ENCODE results near the gene PCNX1.

Gene PCNX1

DNA sequence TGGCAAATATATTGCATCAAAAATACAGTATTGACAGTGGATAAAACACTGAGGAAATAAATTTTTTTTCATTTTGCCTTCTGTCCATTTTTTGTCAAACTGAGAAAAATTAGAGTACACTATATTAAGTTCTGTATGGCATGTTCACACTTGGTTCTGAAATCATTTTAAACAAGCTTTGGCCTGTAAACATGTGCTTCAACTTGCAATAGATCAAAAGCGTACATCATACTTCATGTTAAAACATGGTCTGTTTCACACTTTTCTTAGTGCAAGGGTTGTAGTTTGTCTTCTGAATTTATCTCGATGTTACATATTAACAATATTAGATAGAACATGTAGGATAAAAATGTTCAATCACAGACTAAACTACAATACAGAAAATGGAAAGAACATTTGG is 208.0 kb downstream of the PCNX1 start:
- Histone ChIP-seq H3K9me3 (ENCODE audit: insufficient read depth, low read length) (no peaks in the 10 kb centered on the region), H4K20me1 (ENCODE audit: low read depth, low read length) (no peaks in the 10 kb centered on the region), H2AFZ (ENCODE audit: low read depth, low read length, severe bottlenecking) (no peak overlapping the region), H3K79me2 (ENCODE audit: insufficient read depth, low read length) (no peaks in the 10 kb centered on the region), H3K9ac (ENCODE audit: low read length) (peak overlapping the region; percentile 45; the same call in 1 of the 2 replicates), H3K36me3 (ENCODE audit: low read length) (peaks cover 10% of the 10 kb centered on the region; the same call in 1 of the 2 replicates), H3K27ac (ENCODE audit: low read depth, low read length) (peak overlapping the region; percentile 98), H3K4me2 (ENCODE audit: low read depth, low read length, poor library complexity, severe bottlenecking) (peak overlapping the region; percentile 96), H3F3A (ENCODE audit: insufficient read depth) (peaks cover 29% of the 10 kb centered on the region), H3K9me2 (replicated peaks; ENCODE audit: insufficient read depth, low read length) (no peaks in the 10 kb centered on the region), H3K27me3 (ENCODE audit: low read length) (no peaks in the 10 kb centered on the region), H3K4me3 (ENCODE audit: insufficient read depth, low read length, poor library complexity, severe bottlenecking) (no peak overlapping the region)
- no peak for TF ChIP-seq EZH2phosphoT487 (conservative IDR thresholded peaks at IDR 0.05; ENCODE audit: low read length)
- TF ChIP-seq, protein P1, sequence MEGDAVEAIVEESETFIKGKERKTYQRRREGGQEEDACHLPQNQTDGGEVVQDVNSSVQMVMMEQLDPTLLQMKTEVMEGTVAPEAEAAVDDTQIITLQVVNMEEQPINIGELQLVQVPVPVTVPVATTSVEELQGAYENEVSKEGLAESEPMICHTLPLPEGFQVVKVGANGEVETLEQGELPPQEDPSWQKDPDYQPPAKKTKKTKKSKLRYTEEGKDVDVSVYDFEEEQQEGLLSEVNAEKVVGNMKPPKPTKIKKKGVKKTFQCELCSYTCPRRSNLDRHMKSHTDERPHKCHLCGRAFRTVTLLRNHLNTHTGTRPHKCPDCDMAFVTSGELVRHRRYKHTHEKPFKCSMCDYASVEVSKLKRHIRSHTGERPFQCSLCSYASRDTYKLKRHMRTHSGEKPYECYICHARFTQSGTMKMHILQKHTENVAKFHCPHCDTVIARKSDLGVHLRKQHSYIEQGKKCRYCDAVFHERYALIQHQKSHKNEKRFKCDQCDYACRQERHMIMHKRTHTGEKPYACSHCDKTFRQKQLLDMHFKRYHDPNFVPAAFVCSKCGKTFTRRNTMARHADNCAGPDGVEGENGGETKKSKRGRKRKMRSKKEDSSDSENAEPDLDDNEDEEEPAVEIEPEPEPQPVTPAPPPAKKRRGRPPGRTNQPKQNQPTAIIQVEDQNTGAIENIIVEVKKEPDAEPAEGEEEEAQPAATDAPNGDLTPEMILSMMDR (IDR thresholded peaks at IDR 0.05; ENCODE audit: insufficient read depth, low read length, poor library complexity, severe bottlenecking): no peak

- H3K9me3 ChIP-seq (ENCODE audit: insufficient read depth, low read length): no peaks in the 10 kb centered on the region
- TF ChIP-seq, protein P1 (IDR thresholded peaks at IDR 0.05; ENCODE audit: insufficient read depth, low read length, poor library complexity, severe bottlenecking): no peak
- TF ChIP-seq EZH2phosphoT487 (conservative IDR thresholded peaks at IDR 0.05; ENCODE audit: low read length): no peak
- peak overlapping the region; percentile 98 for H3K27ac ChIP-seq (ENCODE audit: low read depth, low read length)
- H3F3A ChIP-seq (ENCODE audit: insufficient read depth): peaks cover 29% of the 10 kb centered on the region
- peak overlapping the region; percentile 45 for H3K9ac ChIP-seq (ENCODE audit: low read length)
- peak overlapping the region; percentile 36 for H3K4me3 ChIP-seq (ENCODE audit: insufficient read depth, low read length, poor library complexity, severe bottlenecking)
- H3K79me2 ChIP-seq (ENCODE audit: insufficient read depth, low read length): no peaks in the 10 kb centered on the region
- no peaks in the 10 kb centered on the region for H3K9me2 ChIP-seq (replicated peaks; ENCODE audit: insufficient read depth, low read length)
- H4K20me1 ChIP-seq (ENCODE audit: low read depth, low read length): no peaks in the 10 kb centered on the region
- peak overlapping the region; percentile 96 for H3K4me2 ChIP-seq (ENCODE audit: low read depth, low read length, poor library complexity, severe bottlenecking)
- H3K27me3 ChIP-seq (ENCODE audit: low read length): no peaks in the 10 kb centered on the region
- H2AFZ ChIP-seq (ENCODE audit: low read depth, low read length, severe bottlenecking): peak overlapping the region; percentile 4
- peaks cover 7% of the 10 kb centered on the region; the same call in 1 of the 2 replicates for H3K36me3 ChIP-seq (ENCODE audit: low read length)
These were observed 208.7 kb downstream of the PCNX1 start for GRCh38 chr14:71115821-71116567.

DNA sequence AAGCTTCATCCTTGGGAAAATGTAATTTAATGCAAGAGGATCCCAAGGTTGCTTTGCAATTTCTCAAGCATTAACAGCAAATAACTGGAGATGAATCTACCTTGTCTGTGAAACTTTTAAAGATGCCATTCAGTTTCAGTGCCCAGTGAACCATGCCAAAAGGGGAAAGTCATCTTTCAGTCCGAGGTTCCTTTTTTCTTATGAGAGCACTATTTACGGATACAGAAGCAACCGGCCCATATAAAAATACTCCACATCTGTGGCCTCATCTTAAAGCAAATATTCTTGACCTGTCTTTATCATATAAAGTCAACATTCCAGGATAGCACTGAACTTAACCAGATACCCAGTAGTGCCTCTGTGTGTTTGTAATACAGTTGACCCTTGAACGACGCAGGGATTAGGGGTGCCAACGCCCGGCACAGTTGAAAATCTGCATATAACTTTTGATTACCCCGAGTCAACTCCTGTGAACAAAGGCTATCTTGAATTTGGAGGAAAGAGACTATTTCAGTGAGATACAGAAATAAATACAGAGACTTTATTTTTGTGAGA is 209.4 kb downstream of the PCNX1 start:
- Histone ChIP-seq H3K9ac (ENCODE audit: low read length) (peak overlapping the region; percentile 45), H2AFZ (ENCODE audit: low read depth, low read length, severe bottlenecking) (peak overlapping the region; percentile 4), H3K9me3 (ENCODE audit: insufficient read depth, low read length) (no peaks in the 10 kb centered on the region), H3K79me2 (ENCODE audit: insufficient read depth, low read length) (no peaks in the 10 kb centered on the region), H3K27me3 (ENCODE audit: low read length) (no peaks in the 10 kb centered on the region), H3K27ac (ENCODE audit: low read depth, low read length) (peak overlapping the region; percentile 98), H3K9me2 (replicated peaks; ENCODE audit: insufficient read depth, low read length) (no peaks in the 10 kb centered on the region), H3F3A (ENCODE audit: insufficient read depth) (peaks cover 29% of the 10 kb centered on the region), H3K4me3 (ENCODE audit: insufficient read depth, low read length, poor library complexity, severe bottlenecking) (peak overlapping the region; percentile 44), H3K4me2 (ENCODE audit: low read depth, low read length, poor library complexity, severe bottlenecking) (peak overlapping the region; percentile 96), H4K20me1 (ENCODE audit: low read depth, low read length) (no peaks in the 10 kb centered on the region), H3K36me3 (ENCODE audit: low read length) (peaks cover under 1% of the 10 kb centered on the region; the same call in 1 of the 2 replicates)
- TF ChIP-seq, protein P1 (IDR thresholded peaks at IDR 0.05; ENCODE audit: insufficient read depth, low read length, poor library complexity, severe bottlenecking): no peak
- TF ChIP-seq EZH2phosphoT487 (conservative IDR thresholded peaks at IDR 0.05; ENCODE audit: low read length): no peak

Measured in SU-DHL-6 (cell line).